Tibial artery (tissue), 4 donors: ENCODE measurements around the gene CMKLR1.

ENCODE experiments used
- DNase-seq, 2 donors: peaks; one replicate each; pipeline ENCODE4 v3.0.0-alpha.2; 2019
- H3K27ac ChIP-seq, 2 donors: fragments of 200-600 bp; sonication (generic) in 1 of 2; 1 replicate in 1 of 2; 2 replicates in 1 of 2; pipeline ENCODE4 v1.5.1; 2018 to 2019; ENCODE audit warnings: mild to moderate bottlenecking in 1 of 2
- H3K27me3 ChIP-seq, 2 donors: fragments of 200-600 bp; sonication (generic) in 1 of 2; one replicate each; pipeline versions ENCODE4 v1.5.1 to v1.6.0; 2016 to 2019
- H3K36me3 ChIP-seq, 3 donors: fragments of 200-600 bp; sonication (generic) in 2 of 3; one replicate each; pipeline ENCODE4 v1.5.1; 2016 to 2019; ENCODE audit warnings: mild to moderate bottlenecking in 2 of 3
- H3K4me1 ChIP-seq, 4 donors: fragments of 200-600 bp; sonication (generic) in 2 of 4; 1 replicate in 3 of 4; 2 replicates in 1 of 4; pipeline ENCODE4 v1.5.1; 2016 to 2019
- H3K4me3 ChIP-seq, 2 donors: fragments of 200-600 bp; sonication (generic) in 1 of 2; 1 replicate in 1 of 2; 2 replicates in 1 of 2; pipeline ENCODE4 v1.5.1; 2018 to 2019; ENCODE audit warnings: mild to moderate bottlenecking in 2 of 2
- H3K9me3 ChIP-seq, 3 donors: fragments of 200-600 bp; sonication (generic) in 1 of 3; one replicate each; pipeline ENCODE4 v1.5.1; 2016 to 2019
- CTCF ChIP-seq, 2 experiments: fragments of 200-600 bp in 1 of 2; fragments of 450-650 bp in 1 of 2; IDR thresholded peaks; one replicate each; pipeline ENCODE4 v1.5.1; 2017 to 2019; ENCODE audit warnings: antibody characterized with exemption in 2 of 2, mild to moderate bottlenecking in 1 of 2, moderate library complexity in 1 of 2
- intact Hi-C: fragments of 100-400 bp; cut with DNase I; formaldehyde crosslinking; loops from one replicate; pipeline ENCODE4 v1.15.0; 2023; ENCODE audit warnings: low total_unique reads

Gene CMKLR1

GRCh38 chr12:108267450-108267849 is 71.7 kb downstream of the CMKLR1 start:
- TF ChIP-seq CTCF (IDR thresholded peaks at IDR 0.05), result no peak
- no peaks in the 10 kb centered on the region for H3K4me1 ChIP-seq
- intact Hi-C loops, result no loop called here

GRCh38 chr12:108266131-108266530 is 73.0 kb downstream of the CMKLR1 start:
- TF ChIP-seq CTCF (IDR thresholded peaks at IDR 0.05), result no peak
- no peaks in the 10 kb centered on the region for H3K27me3 ChIP-seq
- intact Hi-C loops, result no loop called here
- no peaks in the 10 kb centered on the region for H3K4me1 ChIP-seq
- H3K9me3 ChIP-seq, result peaks cover 0 to 19% (median 13%) of the 10 kb centered on the region in 3 donors
- no peaks in the 10 kb centered on the region for H3K36me3 ChIP-seq
- no peak overlapping the region for H3K27ac ChIP-seq
- H3K4me3 ChIP-seq, result no peak overlapping the region
- no peak for DNase-seq

More at GRCh38 chr12:108267450-108267849, 71.7 kb downstream of the CMKLR1 start:
- no peak overlapping the region for H3K27ac ChIP-seq
- no peak overlapping the region for H3K4me3 ChIP-seq
- H3K27me3 ChIP-seq, result no peaks in the 10 kb centered on the region
- DNase-seq, result no peak
- H3K9me3 ChIP-seq, result peaks cover 0 to 7% (median 0%) of the 10 kb centered on the region in 3 donors
- H3K36me3 ChIP-seq, result no peaks in the 10 kb centered on the region

- Histone ChIP-seq H3K27me3 (no peaks in the 10 kb centered on the region), H3K4me3 (no peak overlapping the region), H3K27ac (no peak overlapping the region), H3K9me3 (peaks cover 0 to 22% (median 18%) of the 10 kb centered on the region in 3 donors), H3K4me1 (no peaks in the 10 kb centered on the region), H3K36me3 (no peaks in the 10 kb centered on the region)
- intact Hi-C loops, result no loop called here
- no peak for TF ChIP-seq CTCF (IDR thresholded peaks at IDR 0.05)
- DNase-seq, result no peak
These were observed 73.6 kb downstream of the CMKLR1 start for GRCh38 chr12:108265505-108265904.

- DNase-seq, result no peak
- H3K27me3 ChIP-seq, result peaks cover 0 to 10% of the 10 kb centered on the region in 2 donors
- no peak overlapping the region for H3K4me3 ChIP-seq
- H3K27ac ChIP-seq, result no peak overlapping the region
- H3K36me3 ChIP-seq, result no peaks in the 10 kb centered on the region
- no peak for TF ChIP-seq CTCF (IDR thresholded peaks at IDR 0.05)
- H3K4me1 ChIP-seq, result no peaks in the 10 kb centered on the region
- intact Hi-C loops, result no loop called here
- peaks cover 0 to 32% (median 31%) of the 10 kb centered on the region in 3 donors for H3K9me3 ChIP-seq
These were observed 78.1 kb downstream of the CMKLR1 start for GRCh38 chr12:108260969-108261368.

- peaks cover 0 to 32% (median 31%) of the 10 kb centered on the region in 3 donors for H3K9me3 ChIP-seq
- H3K27ac ChIP-seq, result no peak overlapping the region
- TF ChIP-seq CTCF (IDR thresholded peaks at IDR 0.05), result no peak
- H3K4me1 ChIP-seq, result no peaks in the 10 kb centered on the region
- H3K36me3 ChIP-seq, result no peaks in the 10 kb centered on the region
- intact Hi-C loops, result no loop called here
- H3K4me3 ChIP-seq, result no peak overlapping the region
- DNase-seq, result no peak
- H3K27me3 ChIP-seq, result peaks cover 0 to 10% of the 10 kb centered on the region in 2 donors
These were observed 79.1 kb downstream of the CMKLR1 start for GRCh38 chr12:108260039-108260438.

GRCh38 chr12:108257610-108258106 is 81.5 kb downstream of the CMKLR1 start:
- Histone ChIP-seq H3K4me1 (no peaks in the 10 kb centered on the region), H3K27ac (no peak overlapping the region), H3K9me3 (peaks cover 0 to 32% (median 31%) of the 10 kb centered on the region in 3 donors), H3K27me3 (peaks cover 0 to 15% of the 10 kb centered on the region in 2 donors), H3K4me3 (no peak overlapping the region), H3K36me3 (no peaks in the 10 kb centered on the region)
- no peak for TF ChIP-seq CTCF (IDR thresholded peaks at IDR 0.05)
- intact Hi-C loops, result no loop called here
- DNase-seq, result no peak
